Measurements from ENCODE around the gene YIPF2. TPM values are rescaled to one million over a fixed set of nuclear protein-coding genes. Genes with fewer than 3 reads are reported as not detected.

YIPF2 gene
- total and polyA plus RNA-seq, 12 donors: 21.1 to 99.1 (median 70.5) TPM

- H3K36me3 ChIP-seq (replicated peaks in 1 of 2): no peaks in the 10 kb centered on the region
- H3K27me3 ChIP-seq: no peaks in the 10 kb centered on the region
- DNase-seq: no peak
- WGBS, 4 donors: 95 to 100% (median 97%) methylated on average over 4 of the region's 4 CpGs
- no peak overlapping the region for H3K4me3 ChIP-seq
- TF ChIP-seq POLR2A (IDR thresholded peaks at IDR 0.05) (no peak), CTCF (IDR thresholded peaks at IDR 0.05) (no peak)
- no peaks in the 10 kb centered on the region for H3K9me3 ChIP-seq (replicated peaks in 1 of 3)
- peaks cover 8 to 9% of the 10 kb centered on the region in 2 donors for H3K4me1 ChIP-seq (replicated peaks in 1 of 2)
- intact Hi-C loops (cut with DNase I): loop anchor here in 1 of 2 donors (5.0 kb wide), 1 partner anchor 112 kb away; no protein-coding TSS in a partner anchor
- no peak overlapping the region for H3K27ac ChIP-seq
Measured at GRCh38 chr19:10889880-10890279, 38.6 kb downstream of the YIPF2 start.

GRCh38 chr19:10888421-10888866, 40.0 kb downstream of the YIPF2 start:
- Histone ChIP-seq H3K36me3 (replicated peaks in 1 of 2) (no peaks in the 10 kb centered on the region), H3K9me3 (replicated peaks in 1 of 3) (no peaks in the 10 kb centered on the region), H3K4me3 (no peak overlapping the region), H3K4me1 (replicated peaks in 1 of 2) (peaks cover 8 to 9% of the 10 kb centered on the region in 2 donors), H3K27me3 (no peaks in the 10 kb centered on the region), H3K27ac (no peak overlapping the region)
- no peak for DNase-seq
- intact Hi-C loops (cut with DNase I): no loop called here
- WGBS, 4 donors: 67 to 80% (median 77%) methylated on average over 4 to 13 of the region's 13 CpGs
- TF ChIP-seq POLR2A (IDR thresholded peaks at IDR 0.05): no peak
- TF ChIP-seq CTCF (IDR thresholded peaks at IDR 0.05): no peak

GRCh38 chr19:10887616-10888367, 40.6 kb downstream of the YIPF2 start:
- peaks cover 8 to 9% of the 10 kb centered on the region in 2 donors for H3K4me1 ChIP-seq (replicated peaks in 1 of 2)
- no peak for TF ChIP-seq CTCF (IDR thresholded peaks at IDR 0.05)
- no peak for TF ChIP-seq POLR2A (IDR thresholded peaks at IDR 0.05)
- no peaks in the 10 kb centered on the region for H3K27me3 ChIP-seq
- no peak overlapping the region for H3K4me3 ChIP-seq
- DNase-seq: no peak
- intact Hi-C loops (cut with DNase I): no loop called here
- H3K36me3 ChIP-seq (replicated peaks in 1 of 2): no peaks in the 10 kb centered on the region
- 84 to 91% (median 87%) methylated on average over 4 to 9 of the region's 9 CpGs for WGBS, 4 donors
- H3K9me3 ChIP-seq (replicated peaks in 1 of 3): no peaks in the 10 kb centered on the region
- no peak overlapping the region for H3K27ac ChIP-seq

- Histone ChIP-seq H3K27me3 (no peaks in the 10 kb centered on the region), H3K4me1 (replicated peaks in 1 of 2) (peaks cover 0 to 7% of the 10 kb centered on the region in 2 donors), H3K36me3 (replicated peaks in 1 of 2) (no peaks in the 10 kb centered on the region), H3K27ac (no peak overlapping the region), H3K9me3 (replicated peaks in 1 of 3) (no peaks in the 10 kb centered on the region), H3K4me3 (no peak overlapping the region)
- no peak for DNase-seq
- TF ChIP-seq CTCF (IDR thresholded peaks at IDR 0.05) (no peak), POLR2A (IDR thresholded peaks at IDR 0.05) (no peak)
- intact Hi-C loops (cut with DNase I): no loop called here
- 81 to 87% (median 86%) methylated on average over 20 of the region's 20 CpGs for WGBS, 4 donors
Measured at GRCh38 chr19:10885201-10886169, 43.0 kb downstream of the YIPF2 start.
